ENCODE measurements around the gene RCBTB2. TPM values are rescaled to one million over a fixed set of nuclear protein-coding genes. Genes with fewer than 3 reads are reported as not detected.

Gene RCBTB2
- total and polyA plus RNA-seq, 7 donors: 2.8 to 18.5 (median 8.2) TPM

- peaks cover 3% of the 10 kb centered on the region for H3K4me1 ChIP-seq
- DNase-seq (no peak), ATAC-seq (no peak)
- no peaks in the 10 kb centered on the region for H3K9me3 ChIP-seq
- no peak overlapping the region for H3K27ac ChIP-seq
- intact Hi-C loops (cut with DNase I): loop anchor here in 1 of 2 donors (10.0 kb wide), 1 partner anchor 165 kb away; no protein-coding TSS in a partner anchor
- H3K36me3 ChIP-seq (ENCODE audit: insufficient read depth in 1 of 2, low read depth in 1 of 2): peaks cover 3 to 15% of the 10 kb centered on the region in 2 donors
- H3K27me3 ChIP-seq (ENCODE audit: insufficient read depth in 3 of 3, low read length in 2 of 3): no peaks in the 10 kb centered on the region
- no peak overlapping the region for H3K4me3 ChIP-seq
- TF ChIP-seq CTCF (IDR thresholded peaks at IDR 0.05): no peak
These were observed 43.2 kb downstream of the RCBTB2 start for GRCh38 chr13:48489666-48490065.

DNA sequence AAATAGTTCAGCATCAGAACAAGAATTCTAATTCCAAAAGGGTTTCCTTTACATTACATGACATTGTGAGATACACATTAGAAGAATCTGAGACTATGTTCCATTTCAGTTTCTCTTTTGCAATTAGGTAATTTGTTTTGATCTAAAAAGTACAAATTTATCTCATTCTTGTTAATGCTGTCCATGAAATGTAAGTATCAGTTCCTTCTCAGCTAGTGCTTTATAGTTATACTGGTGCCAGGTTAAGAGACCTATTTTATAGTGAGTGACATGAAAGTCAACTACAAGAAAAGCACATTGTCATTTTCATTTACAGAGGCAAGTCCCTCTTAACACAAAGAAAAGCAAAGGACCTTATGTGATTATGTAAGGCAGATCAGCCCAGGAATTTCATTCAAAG, 43.9 kb downstream of the RCBTB2 start:
- ATAC-seq (no peak), DNase-seq (no peak)
- H3K27ac ChIP-seq: no peak overlapping the region
- H3K4me3 ChIP-seq: no peak overlapping the region
- TF ChIP-seq CTCF (IDR thresholded peaks at IDR 0.05): no peak
- peaks cover 3 to 15% of the 10 kb centered on the region in 2 donors for H3K36me3 ChIP-seq (ENCODE audit: insufficient read depth in 1 of 2, low read depth in 1 of 2)
- intact Hi-C loops (cut with DNase I): no loop called here
- H3K9me3 ChIP-seq: no peaks in the 10 kb centered on the region
- H3K27me3 ChIP-seq (ENCODE audit: insufficient read depth in 3 of 3, low read length in 2 of 3): no peaks in the 10 kb centered on the region
- peaks cover 3% of the 10 kb centered on the region for H3K4me1 ChIP-seq

DNA sequence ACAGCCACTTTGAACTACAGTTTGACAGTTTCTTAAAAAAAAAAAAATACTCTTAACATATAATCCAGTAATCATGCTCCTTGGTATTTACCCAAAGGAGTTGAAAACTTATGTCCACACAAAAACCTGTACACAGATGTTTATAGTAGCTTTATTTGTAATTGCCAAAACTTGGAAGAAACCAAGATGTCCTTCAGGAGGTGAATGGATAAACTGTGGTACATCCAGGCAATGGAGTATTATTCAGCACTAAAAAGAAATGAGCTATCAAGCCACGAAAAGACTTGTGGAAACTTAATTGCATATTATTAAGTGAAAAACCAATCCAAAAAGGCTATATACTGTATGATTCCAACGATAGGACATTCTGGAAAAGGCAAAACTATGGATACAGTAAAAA, 44.9 kb downstream of the RCBTB2 start:
- Histone ChIP-seq H3K27ac (no peak overlapping the region), H3K4me1 (no peaks in the 10 kb centered on the region), H3K4me3 (no peak overlapping the region), H3K36me3 (ENCODE audit: insufficient read depth in 1 of 2, low read depth in 1 of 2) (peaks cover 3 to 15% of the 10 kb centered on the region in 2 donors), H3K9me3 (no peaks in the 10 kb centered on the region), H3K27me3 (ENCODE audit: insufficient read depth in 3 of 3, low read length in 2 of 3) (no peaks in the 10 kb centered on the region)
- ATAC-seq: no peak
- no peak for DNase-seq
- TF ChIP-seq CTCF (IDR thresholded peaks at IDR 0.05): no peak
- WGBS, 3 donors: 93 to 97% (median 95%) methylated on average over 2 of the region's 2 CpGs
- intact Hi-C loops (cut with DNase I): no loop called here

DNA sequence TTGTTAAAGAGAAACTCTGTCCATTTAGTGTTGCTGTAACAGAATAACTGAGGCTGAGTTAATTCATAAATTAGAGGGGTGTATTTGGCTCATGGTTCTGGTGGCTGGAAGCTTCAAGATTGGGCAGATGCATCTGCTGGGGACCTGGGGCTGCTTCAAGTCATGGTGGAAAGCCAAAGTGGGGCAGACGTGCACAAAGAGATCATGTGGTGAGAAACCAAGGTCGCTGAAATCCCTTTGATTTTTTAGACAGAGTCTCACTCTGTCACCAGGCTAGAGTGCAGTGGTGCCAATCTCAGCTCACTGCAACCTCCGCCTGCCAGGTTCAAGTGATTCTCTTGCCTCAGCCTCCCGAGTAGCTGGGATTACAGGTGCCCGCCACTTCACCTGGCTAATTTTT, 46.0 kb downstream of the RCBTB2 start:
- Histone ChIP-seq H3K9me3 (no peaks in the 10 kb centered on the region), H3K4me1 (no peaks in the 10 kb centered on the region), H3K27me3 (ENCODE audit: insufficient read depth in 3 of 3, low read length in 2 of 3) (no peaks in the 10 kb centered on the region), H3K36me3 (ENCODE audit: insufficient read depth in 1 of 2, low read depth in 1 of 2) (peaks cover 3 to 26% of the 10 kb centered on the region in 2 donors), H3K27ac (no peak overlapping the region), H3K4me3 (no peak overlapping the region)
- intact Hi-C loops (cut with DNase I): no loop called here
- DNase-seq: no peak
- WGBS, 3 donors: 82 to 94% (median 84%) methylated on average over 4 to 5 of the region's 5 CpGs
- no peak for TF ChIP-seq CTCF (IDR thresholded peaks at IDR 0.05)
- ATAC-seq: no peak

DNA sequence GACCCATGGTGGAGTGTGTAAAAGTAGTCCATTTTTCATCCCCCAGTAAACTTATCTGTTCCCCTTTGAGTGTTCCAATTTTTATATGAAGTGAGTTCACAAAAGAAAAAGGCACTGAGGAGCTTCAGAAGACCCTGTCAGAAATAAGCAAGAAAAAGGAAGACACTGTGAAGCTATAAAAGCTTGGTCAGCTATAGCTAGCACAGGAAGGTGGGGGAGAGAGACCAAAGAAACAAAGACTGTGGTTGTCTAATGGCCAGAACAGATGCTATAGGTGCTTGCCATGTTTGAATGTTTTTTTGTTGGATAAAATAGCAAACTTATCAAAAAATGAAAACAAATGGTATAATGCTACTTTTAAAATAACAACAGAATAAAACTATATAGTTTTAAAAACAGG, 46.5 kb downstream of the RCBTB2 start:
- TF ChIP-seq CTCF (IDR thresholded peaks at IDR 0.05): no peak
- intact Hi-C loops (cut with DNase I): no loop called here
- H3K27ac ChIP-seq: no peak overlapping the region
- H3K4me1 ChIP-seq: no peaks in the 10 kb centered on the region
- peaks cover 3 to 29% of the 10 kb centered on the region in 2 donors for H3K36me3 ChIP-seq (ENCODE audit: insufficient read depth in 1 of 2, low read depth in 1 of 2)
- H3K9me3 ChIP-seq: no peaks in the 10 kb centered on the region
- no peak for DNase-seq
- no peak overlapping the region for H3K4me3 ChIP-seq
- ATAC-seq: no peak
- H3K27me3 ChIP-seq (ENCODE audit: insufficient read depth in 3 of 3, low read length in 2 of 3): no peaks in the 10 kb centered on the region

All from psoas muscle (tissue), 8 donors.